Activated CD8-positive, alpha-beta memory T cell treated with anti-CD3 and anti-CD28 coated beads, Interleukin-2, amount 50 U/mL, for 24 hours (primary cell): ENCODE results near the gene NUDT19.
"Not testable (repeated sequence)": the region's sequence is repeated elsewhere in the genome, so short reads cannot be mapped to it uniquely, and the experiment has no call there.

Experiments used
- DNase-seq: peaks from one replicate; pipeline ENCODE4 v3.0.0-alpha.2; 2020; ENCODE audit errors: extremely low read depth

NUDT19 gene

GRCh38 chr19:32709032-32709431 is 17.4 kb downstream of the NUDT19 start:
- no peak for DNase-seq

- DNase-seq: no peak
Observed at GRCh38 chr19:32711747-32712146, 20.1 kb downstream of the NUDT19 start.

- DNase-seq: not testable (repeated sequence)
Observed at GRCh38 chr19:32716203-32716602, 24.6 kb downstream of the NUDT19 start.

GRCh38 chr19:32717496-32717895 is 25.9 kb downstream of the NUDT19 start:
- DNase-seq: no peak

- no peak for DNase-seq
Observed at GRCh38 chr19:32718286-32718685, 26.7 kb downstream of the NUDT19 start.

- DNase-seq: no peak
Observed at GRCh38 chr19:32719611-32720059, 28.0 kb downstream of the NUDT19 start, which contains the start of gene TDRD12. Gene TDRD12 (plus strand): TSS chr19:32719767. CDS start chr19:32720073, 306 bp downstream.

GRCh38 chr19:32720216-32720935 is 28.8 kb downstream of the NUDT19 start:
- no peak for DNase-seq

- DNase-seq: no peak
Observed at GRCh38 chr19:32720936-32721250, 29.3 kb downstream of the NUDT19 start.

- DNase-seq: no peak
Observed at GRCh38 chr19:32735936-32736335, 44.3 kb downstream of the NUDT19 start.

- no peak for DNase-seq
Observed at GRCh38 chr19:32743021-32743420, 51.4 kb downstream of the NUDT19 start.

- no peak for DNase-seq
Observed at GRCh38 chr19:32743447-32743846, 51.8 kb downstream of the NUDT19 start.

GRCh38 chr19:32744555-32745325 is 53.1 kb downstream of the NUDT19 start:
- no peak for DNase-seq

- not testable (repeated sequence) for DNase-seq
Observed at GRCh38 chr19:32745594-32746251, 54.1 kb downstream of the NUDT19 start.

- DNase-seq: not testable (repeated sequence)
Observed at GRCh38 chr19:32746631-32747196, 55.1 kb downstream of the NUDT19 start.

GRCh38 chr19:32748497-32748896 is 56.9 kb downstream of the NUDT19 start:
- DNase-seq: no peak

- DNase-seq: no peak
Observed at GRCh38 chr19:32748948-32749347, 57.3 kb downstream of the NUDT19 start.

GRCh38 chr19:32749361-32749760 is 57.7 kb downstream of the NUDT19 start:
- DNase-seq: no peak

- no peak for DNase-seq
Observed at GRCh38 chr19:32750441-32751055, 58.9 kb downstream of the NUDT19 start.

GRCh38 chr19:32751066-32751465 is 59.4 kb downstream of the NUDT19 start:
- no peak for DNase-seq

GRCh38 chr19:32757189-32757588 is 65.6 kb downstream of the NUDT19 start:
- DNase-seq: no peak
